ENCODE data around the gene STAG1. TPM values are rescaled to one million over a fixed set of nuclear protein-coding genes. Genes with fewer than 3 reads are reported as not detected.

Gene STAG1
- total RNA-seq, 1 experiment from 2014 or later = 43.7 TPM

DNA sequence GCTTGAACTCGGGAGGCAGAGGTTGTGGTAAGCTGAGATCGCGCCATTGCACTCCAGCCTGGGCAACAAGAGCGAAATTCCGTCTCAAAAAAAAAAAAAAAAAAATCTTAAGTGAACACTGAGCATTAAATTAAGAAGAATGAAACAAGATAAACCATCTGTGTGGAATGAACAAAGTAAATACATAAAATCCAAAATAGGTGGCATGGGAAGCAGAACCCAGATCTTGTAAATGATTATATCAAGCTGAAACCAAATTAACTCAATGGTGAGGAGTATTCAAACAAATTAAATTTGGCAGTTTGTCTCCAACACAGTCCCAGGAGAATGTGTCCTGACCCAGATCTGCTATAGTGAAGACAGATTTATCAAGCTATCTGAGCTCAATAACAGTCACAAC is 32.1 kb downstream of the STAG1 start:
- Histone ChIP-seq H3K27me3 (ENCODE audit: control insufficient read depth, insufficient read depth, low read length) (no peaks in the 10 kb centered on the region), H3K4me3 (ENCODE audit: low read depth in 2 of 2, low read length in 2 of 2) (no peak overlapping the region), H3K9me3 (ENCODE audit: control insufficient read depth, insufficient read depth, low read depth, low read length) (no peaks in the 10 kb centered on the region), H3K36me3 (ENCODE audit: control insufficient read depth, insufficient read depth, low read length) (no peaks in the 10 kb centered on the region), H3K27ac (ENCODE audit: low read length) (no peak overlapping the region), H3K4me1 (ENCODE audit: control insufficient read depth, insufficient read depth, low read length) (no peaks in the 10 kb centered on the region)
- ATAC-seq = no peak
- no TSS peak for BruUV-seq (replicated peaks)
- in situ Hi-C loops (cut with HindIII; ENCODE audit: low pct_unique_long_range_greater_than_20kb, low sequenced_read_pairs) = no loop called here
- no peak for TF ChIP-seq POLR2AphosphoS5 (IDR thresholded peaks at IDR 0.05; ENCODE audit: low read depth, low read length)
- TF ChIP-seq, protein P1, sequence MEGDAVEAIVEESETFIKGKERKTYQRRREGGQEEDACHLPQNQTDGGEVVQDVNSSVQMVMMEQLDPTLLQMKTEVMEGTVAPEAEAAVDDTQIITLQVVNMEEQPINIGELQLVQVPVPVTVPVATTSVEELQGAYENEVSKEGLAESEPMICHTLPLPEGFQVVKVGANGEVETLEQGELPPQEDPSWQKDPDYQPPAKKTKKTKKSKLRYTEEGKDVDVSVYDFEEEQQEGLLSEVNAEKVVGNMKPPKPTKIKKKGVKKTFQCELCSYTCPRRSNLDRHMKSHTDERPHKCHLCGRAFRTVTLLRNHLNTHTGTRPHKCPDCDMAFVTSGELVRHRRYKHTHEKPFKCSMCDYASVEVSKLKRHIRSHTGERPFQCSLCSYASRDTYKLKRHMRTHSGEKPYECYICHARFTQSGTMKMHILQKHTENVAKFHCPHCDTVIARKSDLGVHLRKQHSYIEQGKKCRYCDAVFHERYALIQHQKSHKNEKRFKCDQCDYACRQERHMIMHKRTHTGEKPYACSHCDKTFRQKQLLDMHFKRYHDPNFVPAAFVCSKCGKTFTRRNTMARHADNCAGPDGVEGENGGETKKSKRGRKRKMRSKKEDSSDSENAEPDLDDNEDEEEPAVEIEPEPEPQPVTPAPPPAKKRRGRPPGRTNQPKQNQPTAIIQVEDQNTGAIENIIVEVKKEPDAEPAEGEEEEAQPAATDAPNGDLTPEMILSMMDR (IDR thresholded peaks at IDR 0.05) = no peak
- DNase-seq (ENCODE audit: low read depth, low spot score) = no peak
- intact Hi-C loops (cut with micrococcal nuclease; ENCODE audit: unreplicated experiment) = no loop called here
- POLR2A ChIA-PET = no interaction called here
- CTCF ChIA-PET = no interaction called here

DNA sequence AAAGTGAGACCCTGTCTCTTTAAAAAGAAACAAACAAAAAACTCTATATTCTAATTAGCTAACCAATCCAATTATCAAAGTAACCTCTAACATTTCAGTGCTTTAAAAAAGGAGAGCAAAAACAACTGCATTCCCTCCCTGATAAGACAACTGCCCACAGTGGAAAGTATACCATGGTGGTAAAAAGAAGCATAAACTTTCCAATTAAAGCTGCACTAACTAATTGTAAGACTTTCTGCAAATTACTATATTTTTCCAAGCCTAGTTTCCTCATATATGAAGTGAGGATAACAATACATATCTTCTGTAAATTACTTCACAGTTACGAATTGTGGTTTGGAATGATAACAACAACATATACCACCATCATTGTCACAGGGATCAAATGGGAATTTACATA is 35.5 kb downstream of the STAG1 start:
- BruUV-seq (replicated peaks) = no TSS peak
- ATAC-seq (no peak), DNase-seq (ENCODE audit: low read depth, low spot score) (no peak)
- CTCF ChIA-PET = interaction anchor here (0.5 kb wide), 1 partner anchor 15 kb away, joined by 3 read pairs; no protein-coding TSS in a partner anchor
- POLR2A ChIA-PET = interaction anchor here (0.6 kb wide), 1 partner anchor 51 kb away, joined by 3 read pairs; no protein-coding TSS in a partner anchor
- intact Hi-C loops (cut with micrococcal nuclease; ENCODE audit: unreplicated experiment) = no loop called here
- no peak overlapping the region for H3K27ac ChIP-seq (ENCODE audit: low read length)
- no peak for TF ChIP-seq TCF7L2 (IDR thresholded peaks at IDR 0.05; ENCODE audit: low read depth, low read length)
- TF ChIP-seq, protein P1 (IDR thresholded peaks at IDR 0.05) = no peak
- TF ChIP-seq POLR2AphosphoS5 (IDR thresholded peaks at IDR 0.05; ENCODE audit: low read depth, low read length) = no peak
- TF ChIP-seq SIN3A (IDR thresholded peaks at IDR 0.05; ENCODE audit: borderline replicate concordance, insufficient read depth, low read depth, low read length) = no peak
- TF ChIP-seq, protein P2, sequence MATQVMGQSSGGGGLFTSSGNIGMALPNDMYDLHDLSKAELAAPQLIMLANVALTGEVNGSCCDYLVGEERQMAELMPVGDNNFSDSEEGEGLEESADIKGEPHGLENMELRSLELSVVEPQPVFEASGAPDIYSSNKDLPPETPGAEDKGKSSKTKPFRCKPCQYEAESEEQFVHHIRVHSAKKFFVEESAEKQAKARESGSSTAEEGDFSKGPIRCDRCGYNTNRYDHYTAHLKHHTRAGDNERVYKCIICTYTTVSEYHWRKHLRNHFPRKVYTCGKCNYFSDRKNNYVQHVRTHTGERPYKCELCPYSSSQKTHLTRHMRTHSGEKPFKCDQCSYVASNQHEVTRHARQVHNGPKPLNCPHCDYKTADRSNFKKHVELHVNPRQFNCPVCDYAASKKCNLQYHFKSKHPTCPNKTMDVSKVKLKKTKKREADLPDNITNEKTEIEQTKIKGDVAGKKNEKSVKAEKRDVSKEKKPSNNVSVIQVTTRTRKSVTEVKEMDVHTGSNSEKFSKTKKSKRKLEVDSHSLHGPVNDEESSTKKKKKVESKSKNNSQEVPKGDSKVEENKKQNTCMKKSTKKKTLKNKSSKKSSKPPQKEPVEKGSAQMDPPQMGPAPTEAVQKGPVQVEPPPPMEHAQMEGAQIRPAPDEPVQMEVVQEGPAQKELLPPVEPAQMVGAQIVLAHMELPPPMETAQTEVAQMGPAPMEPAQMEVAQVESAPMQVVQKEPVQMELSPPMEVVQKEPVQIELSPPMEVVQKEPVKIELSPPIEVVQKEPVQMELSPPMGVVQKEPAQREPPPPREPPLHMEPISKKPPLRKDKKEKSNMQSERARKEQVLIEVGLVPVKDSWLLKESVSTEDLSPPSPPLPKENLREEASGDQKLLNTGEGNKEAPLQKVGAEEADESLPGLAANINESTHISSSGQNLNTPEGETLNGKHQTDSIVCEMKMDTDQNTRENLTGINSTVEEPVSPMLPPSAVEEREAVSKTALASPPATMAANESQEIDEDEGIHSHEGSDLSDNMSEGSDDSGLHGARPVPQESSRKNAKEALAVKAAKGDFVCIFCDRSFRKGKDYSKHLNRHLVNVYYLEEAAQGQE (IDR thresholded peaks at IDR 0.05; ENCODE audit: insufficient read depth in 1 of 2, low read depth in 2 of 2, low read length in 1 of 2) = no peak
- in situ Hi-C loops (cut with HindIII; ENCODE audit: low pct_unique_long_range_greater_than_20kb, low sequenced_read_pairs) = no loop called here
- H3K4me3 ChIP-seq (ENCODE audit: low read depth in 2 of 2, low read length in 2 of 2) = no peak overlapping the region
- H3K4me1 ChIP-seq (ENCODE audit: control insufficient read depth, insufficient read depth, low read length) = peaks cover under 1% of the 10 kb centered on the region; the same call in 1 of the 2 replicates
- no peaks in the 10 kb centered on the region for H3K9me3 ChIP-seq (ENCODE audit: control insufficient read depth, insufficient read depth, low read depth, low read length)
- no peaks in the 10 kb centered on the region for H3K36me3 ChIP-seq (ENCODE audit: control insufficient read depth, insufficient read depth, low read length)
- no peaks in the 10 kb centered on the region for H3K27me3 ChIP-seq (ENCODE audit: control insufficient read depth, insufficient read depth, low read length)

All from Panc1 (cell line).